ENCODE data around the gene TEX12. TPM values are rescaled to one million over a fixed set of nuclear protein-coding genes. Genes with fewer than 3 reads are reported as not detected.
"Not testable (repeated sequence)": the region's sequence is repeated elsewhere in the genome, so short reads cannot be mapped to it uniquely, and the experiment has no call there.

The TEX12 gene
- total RNA-seq, 1 donor from 2014 or later: 2.3 TPM

GRCh38 chr11:112163875-112164685, 3.1 kb upstream of the TEX12 start, which contains the start of gene IL18:
Gene IL18 (minus strand): TSS chr11:112164094. CDS start chr11:112155053, 9,041 bp downstream.
- no peak for DNase-seq

- DNase-seq: no peak
Observed at GRCh38 chr11:112165049-112165448, 2.1 kb upstream of the TEX12 start.

- DNase-seq: no peak
Observed at GRCh38 chr11:112166562-112166961, 610 bp upstream of the TEX12 start.

- no peak for DNase-seq
Observed at GRCh38 chr11:112172362-112172994, 5.3 kb downstream of the TEX12 start.

GRCh38 chr11:112173152-112173551, 6.0 kb downstream of the TEX12 start:
- DNase-seq: no peak

GRCh38 chr11:112174789-112175598, 7.8 kb downstream of the TEX12 start, which contains the start of gene BCO2:
Gene BCO2 (plus strand): TSS chr11:112175512. CDS start chr11:112175602, 90 bp downstream.
- DNase-seq: peak; percentile 96

- DNase-seq: no peak
Observed at GRCh38 chr11:112175599-112175952, 8.4 kb downstream of the TEX12 start.

- no peak for DNase-seq
Observed at GRCh38 chr11:112176077-112176476, 8.9 kb downstream of the TEX12 start.

- no peak for DNase-seq
Observed at GRCh38 chr11:112177589-112177988, 10.4 kb downstream of the TEX12 start.

- DNase-seq: no peak
Observed at GRCh38 chr11:112178428-112178827, 11.3 kb downstream of the TEX12 start.

GRCh38 chr11:112178936-112179335, 11.8 kb downstream of the TEX12 start:
- DNase-seq: no peak

- DNase-seq: no peak
Observed at GRCh38 chr11:112179601-112180000, 12.4 kb downstream of the TEX12 start.

- no peak for DNase-seq
Observed at GRCh38 chr11:112182867-112183266, 15.7 kb downstream of the TEX12 start.

GRCh38 chr11:112185883-112186282, 18.7 kb downstream of the TEX12 start:
- peak; percentile 22 for DNase-seq

- no peak for DNase-seq
Observed at GRCh38 chr11:112186304-112186703, 19.1 kb downstream of the TEX12 start.

- DNase-seq: not testable (repeated sequence)
Observed at GRCh38 chr11:112195113-112195512, 27.9 kb downstream of the TEX12 start.

- DNase-seq: no peak
Observed at GRCh38 chr11:112195951-112196351, 28.8 kb downstream of the TEX12 start.

GRCh38 chr11:112196519-112197087, 29.4 kb downstream of the TEX12 start:
- no peak for DNase-seq

GRCh38 chr11:112199101-112199500, 31.9 kb downstream of the TEX12 start:
- DNase-seq: not testable (repeated sequence)

GRCh38 chr11:112200252-112200651, 33.1 kb downstream of the TEX12 start:
- no peak for DNase-seq

- no peak for DNase-seq
Observed at GRCh38 chr11:112206071-112206470, 38.9 kb downstream of the TEX12 start.

GRCh38 chr11:112210890-112211289, 43.7 kb downstream of the TEX12 start:
- no peak for DNase-seq

Data from tongue (tissue), 2 donors.